ENCODE measurements around the gene PLCH1. TPM values are rescaled to one million over a fixed set of nuclear protein-coding genes. Genes with fewer than 3 reads are reported as not detected.

PLCH1 gene
- total and polyA plus RNA-seq, 2 of the 8 experiments (the other 6 are each of a cell fraction or from before 2014, with no cell fraction given): 5.8 to 17.2 TPM

- Histone ChIP-seq H3K18ac (ENCODE audit: extremely low read depth, low read length) (no peak overlapping the region), H4K20me1 (replicated peaks in 1 of 2; ENCODE audit: control insufficient read depth in 1 of 2, insufficient read depth in 2 of 2, low read length in 2 of 2) (no peaks in the 10 kb centered on the region), H2BK15ac (ENCODE audit: low read length) (no peak overlapping the region), H3K4me1 (replicated peaks in 1 of 4; ENCODE audit: control insufficient read depth in 3 of 4, insufficient read depth in 4 of 4, low read length in 3 of 4) (peaks cover 0 to 8% (median 2%) of the 10 kb centered on the region in 4 experiments; a peak in 2 of 7 replicates), H3K9me3 (ENCODE audit: insufficient read depth in 2 of 2, low read depth in 1 of 2, low read length in 1 of 2) (no peaks in the 10 kb centered on the region), H3K9ac (replicated peaks in 1 of 4; ENCODE audit: extremely low read depth in 1 of 4, low read depth in 3 of 4, low read length in 3 of 4) (no peak overlapping the region), H2BK20ac (ENCODE audit: low read length) (no peak overlapping the region), H3K56ac (replicated peaks; ENCODE audit: insufficient read length, low read depth, low read length) (no peak overlapping the region), H3K4ac (replicated peaks; ENCODE audit: insufficient read length, low read depth, low read length) (no peak overlapping the region), H2BK120ac (replicated peaks; ENCODE audit: low read depth, low read length) (no peak overlapping the region), H4K8ac (ENCODE audit: extremely low read depth, insufficient read depth, low read length) (no peak overlapping the region), H3K23ac (ENCODE audit: insufficient read length) (no peak overlapping the region), H4K91ac (replicated peaks; ENCODE audit: insufficient read length, low read length) (no peak overlapping the region), H3K14ac (ENCODE audit: insufficient read length) (no peak overlapping the region), H2BK5ac (ENCODE audit: low read depth, low read length) (no peak overlapping the region), H3K23me2 (ENCODE audit: low read depth, low read length) (no peaks in the 10 kb centered on the region), H2BK12ac (ENCODE audit: low read depth, low read length) (no peak overlapping the region), H3K79me2 (ENCODE audit: control insufficient read depth in 1 of 2, insufficient read depth in 2 of 2, low read length in 2 of 2) (no peaks in the 10 kb centered on the region), H3K4me2 (ENCODE audit: insufficient read depth in 1 of 2, low read depth in 2 of 2, low read length in 2 of 2) (no peak overlapping the region), H3K79me1 (ENCODE audit: low read depth, low read length) (peaks cover 4% of the 10 kb centered on the region; the same call in 1 of the 2 replicates), H2AFZ (ENCODE audit: low read length) (no peak overlapping the region), H3K4me3 (ENCODE audit: extremely low read depth in 1 of 4, insufficient read depth in 2 of 4, low read depth in 3 of 4, low read length in 4 of 4) (no peak overlapping the region), H4K5ac (ENCODE audit: insufficient read length, low read depth, low read length) (no peak overlapping the region), H3K36me3 (ENCODE audit: control insufficient read depth in 2 of 4, insufficient read depth in 4 of 4, low read length in 3 of 4) (peaks cover 0 to 9% (median 0%) of the 10 kb centered on the region in 4 experiments; a peak in 2 of 8 replicates), H3K27ac (ENCODE audit: low read depth, low read length) (no peak overlapping the region), H2AK5ac (ENCODE audit: low read depth, low read length) (no peak overlapping the region), H3K27me3 (replicated peaks in 1 of 4; ENCODE audit: control insufficient read depth in 3 of 4, extremely low read depth in 1 of 4, insufficient read depth in 3 of 4, low read length in 3 of 4) (no peaks in the 10 kb centered on the region)
- ChIA-PET POLR2A (ENCODE audit: partially characterized antibody) (no interaction called here), CTCF (ENCODE audit: partially characterized antibody) (interaction anchor here (0.7 to 7.3 kb wide), 11 partner anchors 10 to 502 kb away, joined by 3 to 61 read pairs (median 7); no protein-coding TSS in a partner anchor)
- TF ChIP-seq JUN (IDR thresholded peaks at IDR 0.05; ENCODE audit: low read depth, low read length): no peak
- TF ChIP-seq GTF2F1 (IDR thresholded peaks at IDR 0.05; ENCODE audit: borderline replicate concordance, low read depth, low read length): no peak
- no peak for TF ChIP-seq POU5F1 (IDR thresholded peaks at IDR 0.05; ENCODE audit: low read depth, low read length)
- WGBS, 2 experiments (ENCODE audit: extremely low coverage in 1 of 2, insufficient coverage in 1 of 2, insufficient read length in 1 of 2, insufficient replicate concordance in 2 of 2, low coverage in 1 of 2, low lambda C conversion rate in 2 of 2, missing lambda C conversion rate in 1 of 2): 87% methylated on average over 6 of the region's 6 CpGs; no CpG with 5 or more reads in 1 of the 2 experiments
- DNase-seq (ENCODE audit: low read depth in 1 of 2, low spot score in 2 of 2): no peak
- no peak for FAIRE-seq
Observed at GRCh38 chr3:155704061-155704460, 40.8 kb downstream of the PLCH1 start.

Data from H1 (cell line).